GM18951 (cell line): ENCODE measurements around the gene CBR4.
"Not testable (repeated sequence)": the region's sequence is repeated elsewhere in the genome, so short reads cannot be mapped to it uniquely, and the experiment has no call there.

ENCODE experiments used
- POLR2A ChIP-seq: IDR thresholded peaks from 4 replicates; pipeline ENCODE4 v1.6.1; 2011; ENCODE audit warnings: mild to moderate bottlenecking; ENCODE audit not compliant: insufficient read length, insufficient read depth; ENCODE audit errors: extremely low read depth
- in situ Hi-C: fragments of 300-500 bp; cut with MboI; formaldehyde crosslinking; loops from one replicate; pipeline ENCODE4 v1.12.0; 2022; ENCODE audit warnings: low sequenced_read_pairs, mixed read lengths, inconsistent platforms; ENCODE audit not compliant: unreplicated experiment

The CBR4 gene

GRCh38 chr4:168995537-168996295 is 14.3 kb downstream of the CBR4 start:
- TF ChIP-seq POLR2A: no peak
- in situ Hi-C loops: no loop called here

GRCh38 chr4:168994958-168995357 is 15.1 kb downstream of the CBR4 start:
- TF ChIP-seq POLR2A: no peak
- in situ Hi-C loops: no loop called here

GRCh38 chr4:168993714-168994510 is 16.1 kb downstream of the CBR4 start:
- in situ Hi-C loops: no loop called here
- TF ChIP-seq POLR2A: no peak

GRCh38 chr4:168992952-168993482 is 17.0 kb downstream of the CBR4 start:
- in situ Hi-C loops: not testable (repeated sequence)

- in situ Hi-C loops: no loop called here
- TF ChIP-seq POLR2A: no peak
Observed at GRCh38 chr4:168981942-168982341, 28.1 kb downstream of the CBR4 start.

GRCh38 chr4:168981460-168981859 is 28.6 kb downstream of the CBR4 start:
- TF ChIP-seq POLR2A: no peak
- in situ Hi-C loops: no loop called here

GRCh38 chr4:168979338-168979737 is 30.7 kb downstream of the CBR4 start:
- in situ Hi-C loops: no loop called here
- no peak for TF ChIP-seq POLR2A

- in situ Hi-C loops: no loop called here
- no peak for TF ChIP-seq POLR2A
Observed at GRCh38 chr4:168978001-168978700, 31.9 kb downstream of the CBR4 start.

- in situ Hi-C loops: no loop called here
- no peak for TF ChIP-seq POLR2A
Observed at GRCh38 chr4:168972596-168972995, 37.5 kb downstream of the CBR4 start.

- TF ChIP-seq POLR2A: no peak
- in situ Hi-C loops: no loop called here
Observed at GRCh38 chr4:168960716-168961115, 49.3 kb downstream of the CBR4 start.

GRCh38 chr4:168955674-168956073 is 54.4 kb downstream of the CBR4 start:
- no peak for TF ChIP-seq POLR2A
- in situ Hi-C loops: no loop called here

GRCh38 chr4:168952821-168953246 is 57.2 kb downstream of the CBR4 start:
- in situ Hi-C loops: not testable (repeated sequence)

- TF ChIP-seq POLR2A: no peak
- in situ Hi-C loops: no loop called here
Observed at GRCh38 chr4:168945291-168945690, 64.8 kb downstream of the CBR4 start.
